Neural cell (in vitro differentiated cells): Measurements from ENCODE around the gene RTN4RL1. TPM values are rescaled to one million over a fixed set of nuclear protein-coding genes. Genes with fewer than 3 reads are reported as not detected.

Source experiments
- H2AFZ ChIP-seq: fragments of 200-600, 300-800 bp; sonication (generic), shearing (Covaris generic); 2 replicates; pipeline ENCODE4 v1.6.0; 2014; ENCODE audit warnings: low read depth, mild to moderate bottlenecking, antibody characterized with exemption, low read length, moderate library complexity
- H3F3A ChIP-seq: fragments of 200-600 bp; shearing (Covaris generic); 2 replicates; pipeline ENCODE4 v1.6.1; 2016; ENCODE audit warnings: mild to moderate bottlenecking, moderate library complexity, mixed read lengths, antibody characterized with exemption, low read length; ENCODE audit not compliant: insufficient read depth, poor library complexity, severe bottlenecking
- H3K27ac ChIP-seq: fragments of 200-600, 300-800 bp; sonication (generic), shearing (Covaris generic); 2 replicates; pipeline ENCODE4 v1.5.1; 2014; ENCODE audit warnings: mild to moderate bottlenecking, low read length, moderate library complexity
- H3K27me3 ChIP-seq: fragments of 300-800, 200-600 bp; sonication (generic), shearing (Covaris generic); 2 replicates; pipeline ENCODE4 v1.6.0; 2014; ENCODE audit warnings: mild to moderate bottlenecking, low read depth, low read length, moderate library complexity; ENCODE audit not compliant: insufficient read depth
- H3K36me3 ChIP-seq: fragments of 300-800, 200-600 bp; sonication (generic), shearing (Covaris generic); 2 replicates; pipeline ENCODE4 v1.5.1; 2014; ENCODE audit warnings: mild to moderate bottlenecking, antibody characterized with exemption, low read length, moderate library complexity; ENCODE audit not compliant: insufficient read depth
- H3K4me2 ChIP-seq: fragments of 300-800, 200-600 bp; sonication (generic), shearing (Covaris generic); 2 replicates; pipeline ENCODE4 v1.6.0; 2014; ENCODE audit warnings: mild to moderate bottlenecking, low read length
- H3K4me3 ChIP-seq: fragments of 300-800, 200-600 bp; sonication (generic), shearing (Covaris generic); 2 replicates; pipeline ENCODE4 v1.5.1; 2014; ENCODE audit warnings: mild to moderate bottlenecking, low read length, moderate library complexity
- H3K79me2 ChIP-seq: fragments of 200-600 bp; shearing (Covaris generic); replicated peaks from 2 replicates; pipeline ENCODE4 v1.6.0; 2014; ENCODE audit warnings: mild to moderate bottlenecking, low read length, moderate library complexity; ENCODE audit not compliant: insufficient read depth
- H3K9ac ChIP-seq: fragments of 300-800, 200-600 bp; sonication (generic), shearing (Covaris generic); 2 replicates; pipeline ENCODE4 v1.6.1; 2016; ENCODE audit warnings: mild to moderate bottlenecking, low read length, mixed read lengths
- H3K9me2 ChIP-seq: fragments of 200-600 bp; shearing (Covaris generic); 2 replicates; pipeline ENCODE4 v1.6.1; 2016; ENCODE audit warnings: mild to moderate bottlenecking, low read length, mixed read lengths; ENCODE audit not compliant: insufficient read depth
- H3K9me3 ChIP-seq: fragments of 200-600, 300-800 bp; sonication (generic), shearing (Covaris generic); 2 replicates; pipeline ENCODE4 v1.6.1; 2016; ENCODE audit warnings: mild to moderate bottlenecking, mixed run types, low read length, moderate library complexity, mixed read lengths
- H4K20me1 ChIP-seq: fragments of 200-600 bp; shearing (Covaris generic); 2 replicates; pipeline ENCODE4 v1.6.1; 2016; ENCODE audit warnings: mild to moderate bottlenecking, mixed run types; ENCODE audit not compliant: insufficient read depth
- CTCF ChIP-seq: fragments of 450-650 bp; IDR thresholded peaks from 2 replicates; pipeline ENCODE4 v1.5.1; 2014; ENCODE audit warnings: antibody characterized with exemption, mild to moderate bottlenecking, moderate library complexity; ENCODE audit not compliant: poor library complexity, severe bottlenecking
- EP300 ChIP-seq: fragments of 450-650 bp; conservative IDR thresholded peaks from 2 replicates; pipeline ENCODE4 v1.6.1; 2014; ENCODE audit warnings: antibody characterized with exemption, mild to moderate bottlenecking, moderate library complexity; ENCODE audit not compliant: poor library complexity, severe bottlenecking
- EZH2 ChIP-seq: fragments of 200-600, 300-800 bp; shearing (Covaris generic), sonication (generic); IDR thresholded peaks from 2 replicates; pipeline ENCODE4 v1.6.1; 2014; ENCODE audit warnings: antibody characterized with exemption, low read length, borderline replicate concordance, mild to moderate bottlenecking; ENCODE audit not compliant: insufficient read depth, poor library complexity, severe bottlenecking
- MXI1 ChIP-seq: fragments of 450-650 bp; conservative IDR thresholded peaks from 2 replicates; pipeline ENCODE4 v1.6.1; 2014; ENCODE audit warnings: antibody characterized with exemption, mild to moderate bottlenecking; ENCODE audit not compliant: poor library complexity, severe bottlenecking
- POLR2AphosphoS5 ChIP-seq: IDR thresholded peaks from 2 replicates; pipeline ENCODE4 v1.6.1; 2012
- RAD21 ChIP-seq: fragments of 450-650 bp; conservative IDR thresholded peaks from 2 replicates; pipeline ENCODE4 v1.6.1; 2014; ENCODE audit warnings: antibody characterized with exemption, mild to moderate bottlenecking, moderate library complexity
- REST ChIP-seq: IDR thresholded peaks from 2 replicates; pipeline ENCODE4 v1.6.1; 2012; ENCODE audit warnings: borderline replicate concordance
- SMC3 ChIP-seq: fragments of 450-650 bp; conservative IDR thresholded peaks from 2 replicates; pipeline ENCODE4 v1.6.1; 2014; ENCODE audit warnings: antibody characterized with exemption, mild to moderate bottlenecking, moderate library complexity; ENCODE audit not compliant: poor library complexity
- TAF1 ChIP-seq: IDR thresholded peaks from 2 replicates; pipeline ENCODE4 v1.6.1; 2012; ENCODE audit warnings: low read depth
- polyA plus RNA-seq: library from polyadenylated mRNA; depleted of rRNA; stranded (reverse); fragments of >200 nt; gene quantifications from 2 replicates; pipeline ENCODE4 v1.2.3, GENCODE V29; 2014

Gene RTN4RL1
- polyA plus RNA-seq, 1 donor from 2014 or later: 8.1 TPM

DNA sequence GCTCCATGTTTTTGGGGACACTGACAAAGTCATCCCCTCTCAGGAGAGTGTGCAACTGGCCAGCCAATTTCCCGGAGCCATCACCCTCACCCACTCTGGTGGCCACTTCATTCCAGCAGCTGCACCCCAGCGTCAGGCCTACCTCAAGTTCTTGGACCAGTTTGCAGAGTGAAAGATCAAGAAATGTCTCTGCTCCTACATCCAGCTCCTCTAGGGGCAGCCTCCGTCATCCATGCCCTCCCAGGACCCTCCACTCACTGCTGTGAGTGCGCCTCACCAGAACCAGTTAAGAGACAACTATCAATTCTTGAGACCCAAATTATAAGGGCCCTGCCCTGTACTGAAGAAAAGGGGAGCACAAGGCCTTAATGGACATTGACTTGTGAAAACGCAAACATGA lies 17.8 kb upstream of the RTN4RL1 start:
- H3K36me3 ChIP-seq: no peaks in the 10 kb centered on the region

GRCh38 chr17:2042390-2042847 lies 17.3 kb upstream of the RTN4RL1 start:
- Histone ChIP-seq H3K27ac (peak overlapping the region; percentile 84), H3K9me2 (no peaks in the 10 kb centered on the region), H3K27me3 (no peaks in the 10 kb centered on the region), H3F3A (peaks cover 6% of the 10 kb centered on the region), H4K20me1 (no peaks in the 10 kb centered on the region), H3K9me3 (no peaks in the 10 kb centered on the region), H3K36me3 (no peaks in the 10 kb centered on the region), H3K4me3 (peak overlapping the region; percentile 84), H3K4me2 (peak overlapping the region; percentile 99), H3K79me2 (no peaks in the 10 kb centered on the region), H3K9ac (peak overlapping the region; percentile 79), H2AFZ (peak overlapping the region; percentile 58)
- TF ChIP-seq EP300: no peak
- TF ChIP-seq POLR2AphosphoS5: no peak
- TF ChIP-seq REST: no peak
- TF ChIP-seq EZH2: no peak
- TF ChIP-seq CTCF: no peak
- TF ChIP-seq TAF1: no peak

More for the DNA sequence above, 17.8 kb upstream of the RTN4RL1 start:
- Histone ChIP-seq H3K9me3 (no peaks in the 10 kb centered on the region), H3K79me2 (no peaks in the 10 kb centered on the region), H3K27ac (peak overlapping the region; percentile 84), H3K27me3 (no peaks in the 10 kb centered on the region), H3K4me3 (peak overlapping the region; percentile 84), H3K9me2 (no peaks in the 10 kb centered on the region), H3K9ac (peak overlapping the region; percentile 79), H4K20me1 (no peaks in the 10 kb centered on the region), H3K4me2 (peak overlapping the region; percentile 99), H2AFZ (no peak overlapping the region), H3F3A (peaks cover 6% of the 10 kb centered on the region)
- TF ChIP-seq REST (no peak), POLR2AphosphoS5 (no peak), EZH2 (no peak), CTCF (no peak), EP300 (no peak), SMC3 (no peak), TAF1 (no peak), RAD21 (no peak), MXI1 (no peak)
